Frontal cortex (tissue), 4 donors: ENCODE measurements around the gene ADAP1. TPM values are rescaled to one million over a fixed set of nuclear protein-coding genes. Genes with fewer than 3 reads are reported as not detected.
A peak's percentile ranks its signal among the peaks of the same experiment; 100 is the strongest.
"Not testable (repeated sequence)": the region's sequence is repeated elsewhere in the genome, so short reads cannot be mapped to it uniquely, and the experiment has no call there.

Experiments
- DNase-seq, 2 donors: peaks; one replicate each; pipeline ENCODE4 v3.0.0; 2012; ENCODE audit warnings: low spot score in 2 of 2
- FAIRE-seq: peaks from 2 replicates; lab custom pipeline; 2012; peaks lifted over from hg19 to GRCh38; lab: Jason Lieb, UNC
- total RNA-seq: library from RNA; depleted of rRNA; stranded (reverse); fragments of >200 nt; gene quantifications from one replicate; pipeline ENCODE4 v1.2.3, GENCODE V29; 2014
- donor health status: control.
- donor health status: control.
- donor health status: control.

Gene ADAP1
- total RNA-seq, 1 donor from 2014 or later, result 33.8 TPM

- FAIRE-seq (no peak), DNase-seq (no peak)
Measured at GRCh38 chr7:875476-876076, 78.9 kb downstream of the ADAP1 start.

- FAIRE-seq, result no peak
- no peak for DNase-seq
Measured at GRCh38 chr7:875051-875450, 79.4 kb downstream of the ADAP1 start.

- DNase-seq (no peak), FAIRE-seq (no peak)
Measured at GRCh38 chr7:874031-874749, 80.3 kb downstream of the ADAP1 start.

- FAIRE-seq, result no peak
Measured at GRCh38 chr7:873367-874002, 81.0 kb downstream of the ADAP1 start.

GRCh38 chr7:872685-873084 is 81.8 kb downstream of the ADAP1 start:
- FAIRE-seq, result not testable (repeated sequence)

More at GRCh38 chr7:873367-874002, 81.0 kb downstream of the ADAP1 start:
- DNase-seq, result peak; percentile 83 to 87

GRCh38 chr7:871900-872537 is 82.5 kb downstream of the ADAP1 start:
- FAIRE-seq (no peak), DNase-seq (no peak)

More at GRCh38 chr7:872685-873084, 81.8 kb downstream of the ADAP1 start:
- not testable (repeated sequence) for DNase-seq

GRCh38 chr7:869348-869747 is 85.1 kb downstream of the ADAP1 start:
- no peak for FAIRE-seq
- DNase-seq, result no peak

- DNase-seq, result no peak
- no peak for FAIRE-seq
Measured at GRCh38 chr7:868189-868486, 86.3 kb downstream of the ADAP1 start.

GRCh38 chr7:867406-868188 is 86.9 kb downstream of the ADAP1 start:
- DNase-seq (no peak), FAIRE-seq (no peak)

- DNase-seq (no peak), FAIRE-seq (no peak)
Measured at GRCh38 chr7:867001-867405, 87.5 kb downstream of the ADAP1 start.

GRCh38 chr7:865921-866320 is 88.6 kb downstream of the ADAP1 start:
- no peak for DNase-seq
- no peak for FAIRE-seq

GRCh38 chr7:863106-863505 is 91.4 kb downstream of the ADAP1 start:
- no peak for FAIRE-seq
- DNase-seq, result no peak

GRCh38 chr7:862157-862556 is 92.3 kb downstream of the ADAP1 start:
- DNase-seq (no peak), FAIRE-seq (no peak)

- no peak for DNase-seq
- no peak for FAIRE-seq
Measured at GRCh38 chr7:861222-861621, 93.3 kb downstream of the ADAP1 start.

- FAIRE-seq (no peak), DNase-seq (no peak)
Measured at GRCh38 chr7:860149-860548, 94.3 kb downstream of the ADAP1 start.

- FAIRE-seq (no peak), DNase-seq (no peak)
Measured at GRCh38 chr7:859359-860030, 95.0 kb downstream of the ADAP1 start.

- FAIRE-seq, result no peak
- DNase-seq, result no peak
Measured at GRCh38 chr7:857661-858060, 96.8 kb downstream of the ADAP1 start.

- FAIRE-seq, result no peak
- no peak for DNase-seq
Measured at GRCh38 chr7:856444-857095, 97.9 kb downstream of the ADAP1 start.

GRCh38 chr7:855686-856369 is 98.7 kb downstream of the ADAP1 start:
- no peak for DNase-seq
- FAIRE-seq, result no peak
